Fibroblast of lung (primary cell): Measurements from ENCODE around the gene ATP11A. TPM values are rescaled to one million over a fixed set of nuclear protein-coding genes. Genes with fewer than 3 reads are reported as not detected.

Experiments used
- DNase-seq, 2 donors: peaks; one replicate each; pipeline versions ENCODE4 v3.0.0 to v3.0.0-alpha.2; 2010; ENCODE audit warnings: low read depth in 2 of 2
- H2AFZ ChIP-seq: 2 replicates; pipeline ENCODE4 v1.5.1; 2012; ENCODE audit warnings: low read length, control low read depth, inconsistent platforms
- H3K27ac ChIP-seq: 2 replicates; pipeline ENCODE4 v1.5.1; 2011; ENCODE audit warnings: low read length, control low read depth; ENCODE audit not compliant: insufficient read depth
- H3K27me3 ChIP-seq: 2 replicates; pipeline ENCODE4 v1.5.1; 2011; ENCODE audit warnings: mild to moderate bottlenecking, low read length; ENCODE audit not compliant: control insufficient read depth, insufficient read depth
- H3K36me3 ChIP-seq: 2 replicates; pipeline ENCODE4 v1.5.1; 2011; ENCODE audit warnings: low read length; ENCODE audit not compliant: control insufficient read depth, insufficient read depth
- H3K4me1 ChIP-seq: 2 replicates; pipeline ENCODE4 v1.5.1; 2011; ENCODE audit warnings: low read length; ENCODE audit not compliant: control insufficient read depth, insufficient read depth; ENCODE audit errors: extremely low read depth
- H3K4me2 ChIP-seq: 2 replicates; pipeline ENCODE4 v1.5.1; 2011; ENCODE audit warnings: low read length, control low read depth; ENCODE audit not compliant: insufficient read depth; ENCODE audit errors: extremely low read depth
- H3K4me3 ChIP-seq, 4 experiments: fragments of 200-600 bp in 1 of 4; sonication (generic) in 1 of 4; replicated peaks in 1 of 4; 2 replicates each; pipeline ENCODE4 v1.5.1; 2011 to 2016; ENCODE audit warnings: low read length in 4 of 4, low read depth in 3 of 4, mild to moderate bottlenecking in 3 of 4, control low read depth in 2 of 4, inconsistent platforms in 1 of 4, mixed read lengths in 1 of 4; ENCODE audit not compliant: insufficient read depth in 1 of 4; ENCODE audit errors: control extremely low read depth in 1 of 4
- H3K79me2 ChIP-seq: 2 replicates; pipeline ENCODE4 v1.5.1; 2012; ENCODE audit warnings: mild to moderate bottlenecking, low read length, inconsistent platforms; ENCODE audit not compliant: control insufficient read depth, insufficient read depth
- H3K9ac ChIP-seq: 2 replicates; pipeline ENCODE4 v1.5.1; 2011; ENCODE audit warnings: mild to moderate bottlenecking, low read length, control low read depth; ENCODE audit not compliant: insufficient read depth
- H3K9me3 ChIP-seq: 2 replicates; pipeline ENCODE4 v1.5.1; 2012; ENCODE audit warnings: low read depth, low read length; ENCODE audit not compliant: control insufficient read depth, insufficient read depth
- H4K20me1 ChIP-seq: 2 replicates; pipeline ENCODE4 v1.5.1; 2011; ENCODE audit warnings: low read length; ENCODE audit not compliant: control insufficient read depth, insufficient read depth; ENCODE audit errors: extremely low read depth
- CTCF ChIP-seq, 2 donors: IDR thresholded peaks in 1 of 2; conservative IDR thresholded peaks in 1 of 2; 1 replicate in 1 of 2; 2 replicates in 1 of 2; pipeline ENCODE4 v1.5.1; 2011 to 2012; ENCODE audit warnings: low read length in 2 of 2, control low read depth in 1 of 2, inconsistent platforms in 1 of 2, low read depth in 1 of 2, mild to moderate bottlenecking in 1 of 2
- EZH2 ChIP-seq: IDR thresholded peaks from 2 replicates; pipeline ENCODE4 v1.5.1; 2012; ENCODE audit warnings: low read length, control low read depth, mild to moderate bottlenecking; ENCODE audit errors: missing control alignments
- polyA plus RNA-seq, 2 donors: library from polyadenylated mRNA; depleted of rRNA in 1 of 2; stranded (reverse) in 1 of 2; unstranded in 1 of 2; fragments of >200 nt; gene quantifications; 2 replicates each; pipeline ENCODE4 v1.2.1, GENCODE V29; 2011 to 2012; ENCODE audit warnings: missing spikeins in 1 of 2
- total RNA-seq: library from RNA; depleted of rRNA; stranded (reverse); fragments of >200 nt; gene quantifications from 2 replicates; pipeline ENCODE4 v1.2.1, GENCODE V29; 2014

ATP11A gene
- total and polyA plus RNA-seq, 2 donors (not counting 1 experiment from before 2014, with no cell fraction given) = 2.3 to 7.8 TPM

GRCh38 chr13:112651750-112652511, 37.9 kb upstream of the ATP11A start:
- Histone ChIP-seq H3K4me3 (no peak overlapping the region), H3K27me3 (no peaks in the 10 kb centered on the region), H3K4me1 (no peaks in the 10 kb centered on the region), H3K4me2 (no peak overlapping the region), H3K79me2 (no peaks in the 10 kb centered on the region), H3K27ac (no peak overlapping the region), H3K36me3 (no peaks in the 10 kb centered on the region), H2AFZ (no peak overlapping the region), H3K9me3 (no peaks in the 10 kb centered on the region), H3K9ac (no peak overlapping the region), H4K20me1 (no peaks in the 10 kb centered on the region)
- DNase-seq = no peak
- TF ChIP-seq EZH2 (no peak), CTCF (conservative IDR thresholded peaks at IDR 0.05 in 1 of 2, IDR thresholded peaks at IDR 0.05 in 1 of 2; ENCODE audit: low read depth in 1 of 2, low read length in 2 of 2) (no peak)

- no peak overlapping the region for H3K4me2 ChIP-seq
- no peak for TF ChIP-seq CTCF (conservative IDR thresholded peaks at IDR 0.05 in 1 of 2, IDR thresholded peaks at IDR 0.05 in 1 of 2; ENCODE audit: low read depth in 1 of 2, low read length in 2 of 2)
- no peak for TF ChIP-seq EZH2
- H4K20me1 ChIP-seq = no peaks in the 10 kb centered on the region
- no peaks in the 10 kb centered on the region for H3K9me3 ChIP-seq
- no peak for DNase-seq
- H2AFZ ChIP-seq = no peak overlapping the region
- H3K79me2 ChIP-seq = no peaks in the 10 kb centered on the region
- no peak overlapping the region for H3K27ac ChIP-seq
- no peaks in the 10 kb centered on the region for H3K36me3 ChIP-seq
- H3K27me3 ChIP-seq = no peaks in the 10 kb centered on the region
- no peaks in the 10 kb centered on the region for H3K4me1 ChIP-seq
- no peak overlapping the region for H3K9ac ChIP-seq
- H3K4me3 ChIP-seq = no peak overlapping the region
These were observed 37.2 kb upstream of the ATP11A start for GRCh38 chr13:112652512-112653070.

GRCh38 chr13:112653071-112653470, 36.8 kb upstream of the ATP11A start:
- no peak overlapping the region for H3K27ac ChIP-seq
- H3K9me3 ChIP-seq = no peaks in the 10 kb centered on the region
- H3K27me3 ChIP-seq = no peaks in the 10 kb centered on the region
- H3K9ac ChIP-seq = no peak overlapping the region
- TF ChIP-seq EZH2 = no peak
- no peak for TF ChIP-seq CTCF (conservative IDR thresholded peaks at IDR 0.05 in 1 of 2, IDR thresholded peaks at IDR 0.05 in 1 of 2; ENCODE audit: low read depth in 1 of 2, low read length in 2 of 2)
- DNase-seq = no peak
- no peak overlapping the region for H3K4me3 ChIP-seq
- no peaks in the 10 kb centered on the region for H3K36me3 ChIP-seq
- H3K4me1 ChIP-seq = no peaks in the 10 kb centered on the region
- no peak overlapping the region for H2AFZ ChIP-seq
- no peak overlapping the region for H3K4me2 ChIP-seq
- no peaks in the 10 kb centered on the region for H3K79me2 ChIP-seq
- H4K20me1 ChIP-seq = no peaks in the 10 kb centered on the region
